Fibroblast of mammary gland (primary cell): ENCODE measurements around the gene PACRGL.
A peak's percentile ranks its signal among the peaks of the same experiment; 100 is the strongest.

Source experiments
- DNase-seq: peaks from one replicate; pipeline ENCODE4 v3.0.0-alpha.2; 2010; ENCODE audit warnings: low read depth
- H3K4me3 ChIP-seq: 2 replicates; pipeline ENCODE4 v1.5.1; 2011; ENCODE audit warnings: low read depth, mild to moderate bottlenecking, low read length, moderate library complexity; ENCODE audit not compliant: control insufficient read depth
- TF ChIP-seq, protein P1 (sequence below): conservative IDR thresholded peaks from 2 replicates; pipeline ENCODE4 v1.5.1; 2011; ENCODE audit warnings: low read depth, low read length, inconsistent platforms; ENCODE audit not compliant: control insufficient read depth, insufficient read depth

The PACRGL gene

GRCh38 chr4:20700007-20700761 lies at the start of gene PACRGL:
Gene PACRGL, plus strand, starts transcription at chr4:20700458. Its CDS starts 4,024 bp downstream, at chr4:20704482.
- TF ChIP-seq, protein P1, sequence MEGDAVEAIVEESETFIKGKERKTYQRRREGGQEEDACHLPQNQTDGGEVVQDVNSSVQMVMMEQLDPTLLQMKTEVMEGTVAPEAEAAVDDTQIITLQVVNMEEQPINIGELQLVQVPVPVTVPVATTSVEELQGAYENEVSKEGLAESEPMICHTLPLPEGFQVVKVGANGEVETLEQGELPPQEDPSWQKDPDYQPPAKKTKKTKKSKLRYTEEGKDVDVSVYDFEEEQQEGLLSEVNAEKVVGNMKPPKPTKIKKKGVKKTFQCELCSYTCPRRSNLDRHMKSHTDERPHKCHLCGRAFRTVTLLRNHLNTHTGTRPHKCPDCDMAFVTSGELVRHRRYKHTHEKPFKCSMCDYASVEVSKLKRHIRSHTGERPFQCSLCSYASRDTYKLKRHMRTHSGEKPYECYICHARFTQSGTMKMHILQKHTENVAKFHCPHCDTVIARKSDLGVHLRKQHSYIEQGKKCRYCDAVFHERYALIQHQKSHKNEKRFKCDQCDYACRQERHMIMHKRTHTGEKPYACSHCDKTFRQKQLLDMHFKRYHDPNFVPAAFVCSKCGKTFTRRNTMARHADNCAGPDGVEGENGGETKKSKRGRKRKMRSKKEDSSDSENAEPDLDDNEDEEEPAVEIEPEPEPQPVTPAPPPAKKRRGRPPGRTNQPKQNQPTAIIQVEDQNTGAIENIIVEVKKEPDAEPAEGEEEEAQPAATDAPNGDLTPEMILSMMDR: no peak
- peak within 1 kb of the TSS; percentile 92 for H3K4me3 ChIP-seq
- peak; percentile 94 for DNase-seq

DNA sequence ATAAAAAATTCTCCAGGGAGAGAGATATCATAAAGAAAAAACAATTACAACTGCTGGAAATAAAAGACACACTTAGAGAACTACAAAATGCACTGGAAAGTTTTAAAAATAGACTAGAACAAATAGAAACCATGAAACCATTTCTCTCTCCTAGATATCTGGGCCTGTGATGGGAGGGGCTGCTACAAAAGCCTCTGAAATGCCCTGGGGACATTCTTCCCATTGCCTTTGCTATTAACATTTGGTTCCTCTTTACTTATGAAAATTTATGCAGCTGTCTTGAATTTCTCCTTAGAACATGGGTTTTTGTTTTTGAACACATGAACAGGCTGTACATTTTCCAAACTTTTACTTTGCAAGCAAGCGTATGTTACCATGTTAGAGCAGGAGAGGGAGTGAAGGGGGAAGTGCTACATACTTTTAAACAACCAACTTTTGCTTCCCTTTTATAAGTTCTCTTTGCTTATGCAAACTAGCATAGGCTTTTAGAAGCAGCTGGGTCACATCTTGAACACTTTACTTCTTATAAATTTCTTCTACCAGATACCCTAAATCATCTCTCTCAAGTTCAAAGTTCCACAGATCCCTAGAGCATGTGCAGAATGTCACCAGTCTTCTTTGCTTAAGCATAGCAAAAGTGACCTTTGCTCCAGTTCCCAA lies 47.9 kb upstream of the PACRGL start:
- TF ChIP-seq, protein P1: no peak

DNA sequence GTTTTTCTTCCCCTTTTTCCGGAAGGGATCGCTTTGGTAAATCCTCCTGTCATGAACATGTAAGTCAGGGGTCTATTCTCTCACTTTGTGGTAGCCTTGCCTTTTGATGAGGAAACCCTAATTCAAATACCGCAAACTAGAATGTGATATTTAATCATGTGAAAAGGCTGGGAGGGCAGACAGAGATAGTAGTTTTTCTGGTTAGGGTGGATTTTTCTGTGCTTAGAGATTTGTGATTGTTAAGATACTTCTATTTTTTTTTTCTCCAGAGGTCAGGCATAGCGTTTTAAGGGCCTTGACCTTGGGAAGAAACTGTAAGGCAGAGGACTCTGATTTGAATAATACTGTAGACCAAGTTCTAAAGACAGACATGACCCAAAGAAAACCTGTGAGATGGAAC lies 41.8 kb upstream of the PACRGL start:
- no peak for DNase-seq
- TF ChIP-seq, protein P1: no peak

More for the DNA sequence above, 47.9 kb upstream of the PACRGL start:
- no peak overlapping the region for H3K4me3 ChIP-seq
- DNase-seq: no peak

GRCh38 chr4:20662851-20663250 lies 37.4 kb upstream of the PACRGL start:
- TF ChIP-seq, protein P1: no peak
- H3K4me3 ChIP-seq: no peak overlapping the region
- DNase-seq: peak; percentile 37

More for the DNA sequence above, 41.8 kb upstream of the PACRGL start:
- H3K4me3 ChIP-seq: no peak overlapping the region

GRCh38 chr4:20666012-20666860 lies 34.0 kb upstream of the PACRGL start:
- DNase-seq: no peak
- no peak overlapping the region for H3K4me3 ChIP-seq
- TF ChIP-seq, protein P1: no peak

DNA sequence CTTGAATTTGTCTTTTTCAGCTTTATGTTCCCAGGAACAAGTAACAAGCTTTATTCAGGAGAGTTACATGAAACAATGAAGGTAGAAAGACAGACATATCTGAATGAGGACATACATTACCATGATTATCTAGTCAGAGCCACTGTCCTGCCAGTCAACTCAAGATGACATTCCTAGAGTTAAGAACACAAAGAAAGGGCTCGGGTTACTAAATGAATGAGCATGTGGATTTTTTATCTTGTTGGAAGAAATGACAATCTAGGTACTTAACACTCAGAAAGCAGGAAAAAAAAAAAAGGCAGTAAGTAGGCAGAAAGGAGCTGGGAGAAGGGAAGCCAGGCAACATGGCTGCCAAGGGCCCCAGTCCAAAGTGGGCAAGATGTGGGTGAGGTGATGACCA lies 28.0 kb upstream of the PACRGL start:
- no peak for DNase-seq
- TF ChIP-seq, protein P1: no peak
- H3K4me3 ChIP-seq: no peak overlapping the region
